Measurements from ENCODE around the gene TRIP13. TPM values are rescaled to one million over a fixed set of nuclear protein-coding genes. Genes with fewer than 3 reads are reported as not detected.
"Not testable (repeated sequence)": the region's sequence is repeated elsewhere in the genome, so short reads cannot be mapped to it uniquely, and the experiment has no call there.

The TRIP13 gene
- total RNA-seq, 4 donors from 2014 or later = 1.1 to 1.7 (median 1.3) TPM; not detected in 1

DNA sequence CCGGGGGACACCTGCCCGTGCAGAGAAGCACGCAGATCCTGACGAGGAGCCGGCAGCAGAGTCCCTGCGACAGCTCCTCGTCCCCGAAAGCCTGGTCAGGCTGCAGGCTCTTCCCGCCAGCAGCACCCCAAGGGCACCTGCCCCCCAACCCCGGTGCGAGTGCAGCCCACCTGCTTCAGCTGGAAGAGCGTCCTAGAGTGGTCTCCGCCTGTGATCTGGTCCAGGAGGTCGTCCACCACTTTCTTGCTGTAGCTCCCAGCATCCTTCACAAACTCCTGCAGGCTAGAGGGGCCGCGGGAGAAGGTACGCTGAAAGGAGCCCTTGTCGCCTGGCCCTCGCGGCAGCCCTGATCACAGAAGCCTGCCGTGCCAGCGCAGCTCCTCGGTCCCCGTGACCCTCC lies 16.8 kb upstream of the TRIP13 start:
- DNase-seq = no peak

GRCh38 chr5:876398-877365 lies 16.0 kb upstream of the TRIP13 start:
- H3K27ac ChIP-seq = no peak overlapping the region
- TF ChIP-seq, protein P1, sequence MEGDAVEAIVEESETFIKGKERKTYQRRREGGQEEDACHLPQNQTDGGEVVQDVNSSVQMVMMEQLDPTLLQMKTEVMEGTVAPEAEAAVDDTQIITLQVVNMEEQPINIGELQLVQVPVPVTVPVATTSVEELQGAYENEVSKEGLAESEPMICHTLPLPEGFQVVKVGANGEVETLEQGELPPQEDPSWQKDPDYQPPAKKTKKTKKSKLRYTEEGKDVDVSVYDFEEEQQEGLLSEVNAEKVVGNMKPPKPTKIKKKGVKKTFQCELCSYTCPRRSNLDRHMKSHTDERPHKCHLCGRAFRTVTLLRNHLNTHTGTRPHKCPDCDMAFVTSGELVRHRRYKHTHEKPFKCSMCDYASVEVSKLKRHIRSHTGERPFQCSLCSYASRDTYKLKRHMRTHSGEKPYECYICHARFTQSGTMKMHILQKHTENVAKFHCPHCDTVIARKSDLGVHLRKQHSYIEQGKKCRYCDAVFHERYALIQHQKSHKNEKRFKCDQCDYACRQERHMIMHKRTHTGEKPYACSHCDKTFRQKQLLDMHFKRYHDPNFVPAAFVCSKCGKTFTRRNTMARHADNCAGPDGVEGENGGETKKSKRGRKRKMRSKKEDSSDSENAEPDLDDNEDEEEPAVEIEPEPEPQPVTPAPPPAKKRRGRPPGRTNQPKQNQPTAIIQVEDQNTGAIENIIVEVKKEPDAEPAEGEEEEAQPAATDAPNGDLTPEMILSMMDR (IDR thresholded peaks at IDR 0.05) = no peak
- no peak for TF ChIP-seq POLR2A (IDR thresholded peaks at IDR 0.05)
- DNase-seq = no peak
- no peaks in the 10 kb centered on the region for H3K4me1 ChIP-seq
- H3K27me3 ChIP-seq = no peaks in the 10 kb centered on the region
- WGBS, 2 donors = 94 to 95% methylated on average over 26 to 27 of the region's 28 CpGs
- H3K4me3 ChIP-seq (replicated peaks in 1 of 3) = no peak overlapping the region
- intact Hi-C loops (cut with DNase I) = no loop called here
- H3K9me3 ChIP-seq = no peaks in the 10 kb centered on the region
- H3K36me3 ChIP-seq = peaks cover 41 to 42% of the 10 kb centered on the region in 2 donors

More for the DNA sequence above, 16.8 kb upstream of the TRIP13 start:
- WGBS, 2 donors = 93 to 95% methylated on average over 24 of the region's 24 CpGs
- intact Hi-C loops (cut with DNase I) = no loop called here
- H3K9me3 ChIP-seq = no peaks in the 10 kb centered on the region
- TF ChIP-seq, protein P1 (IDR thresholded peaks at IDR 0.05) = no peak
- TF ChIP-seq POLR2A (IDR thresholded peaks at IDR 0.05) = no peak
- peaks cover 41 to 42% of the 10 kb centered on the region in 2 donors for H3K36me3 ChIP-seq
- no peak overlapping the region for H3K4me3 ChIP-seq (replicated peaks in 1 of 3)
- H3K27me3 ChIP-seq = no peaks in the 10 kb centered on the region
- H3K4me1 ChIP-seq = no peaks in the 10 kb centered on the region
- H3K27ac ChIP-seq = no peak overlapping the region

DNA sequence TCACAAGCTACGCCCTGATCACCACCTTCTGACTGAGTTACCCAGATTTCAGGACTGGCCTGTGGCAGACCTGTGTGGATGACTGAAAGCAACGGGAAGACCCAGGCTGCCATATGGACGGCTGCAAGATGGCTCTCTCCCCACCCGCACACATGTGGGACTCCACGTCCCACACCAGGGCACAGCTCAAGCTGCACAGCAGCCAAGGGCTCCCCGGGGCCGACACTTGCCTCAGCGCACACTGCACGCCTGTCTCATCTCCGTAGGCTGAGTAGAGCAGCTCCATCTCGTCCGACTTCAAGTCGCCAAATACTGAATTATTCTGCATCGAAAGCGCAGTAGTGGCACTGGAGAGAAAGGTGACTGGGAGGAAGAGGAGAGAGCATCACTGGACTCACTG lies 14.6 kb upstream of the TRIP13 start:
- no peak for DNase-seq
- Histone ChIP-seq H3K4me1 (no peaks in the 10 kb centered on the region), H3K36me3 (peaks cover 46 to 48% of the 10 kb centered on the region in 2 donors), H3K9me3 (no peaks in the 10 kb centered on the region), H3K4me3 (replicated peaks in 1 of 3) (no peak overlapping the region), H3K27me3 (no peaks in the 10 kb centered on the region), H3K27ac (no peak overlapping the region)
- intact Hi-C loops (cut with DNase I) = no loop called here
- WGBS, 2 donors = 95 to 97% methylated on average over 15 of the region's 15 CpGs
- no peak for TF ChIP-seq POLR2A (IDR thresholded peaks at IDR 0.05)
- TF ChIP-seq, protein P1 (IDR thresholded peaks at IDR 0.05) = no peak

DNA sequence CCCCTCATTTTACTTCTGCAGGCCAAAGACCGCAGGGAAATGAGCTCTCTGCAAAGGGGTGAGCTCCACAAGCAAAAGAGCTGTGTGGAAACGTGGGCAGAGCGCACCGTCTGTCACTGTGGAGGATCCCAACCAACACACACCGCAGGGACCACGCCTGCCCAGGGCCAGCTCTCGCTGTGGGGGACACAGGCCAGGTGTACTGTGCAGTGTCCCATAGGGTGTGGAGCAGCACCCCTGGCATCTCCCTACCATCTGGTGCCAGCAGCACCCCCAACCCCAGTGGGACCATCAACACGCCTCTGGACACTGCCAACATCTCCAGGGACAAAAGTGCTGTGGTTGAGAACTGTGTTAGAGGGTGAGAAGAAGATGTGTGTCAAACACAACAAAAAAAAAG lies 14.0 kb upstream of the TRIP13 start:
- peaks cover 48 to 51% of the 10 kb centered on the region in 2 donors for H3K36me3 ChIP-seq
- intact Hi-C loops (cut with DNase I); H3K27ac ChIP-seq; H3K4me3 ChIP-seq (replicated peaks in 1 of 3); DNase-seq; H3K9me3 ChIP-seq; H3K4me1 ChIP-seq; H3K27me3 ChIP-seq: not testable (repeated sequence)
- no CpG with 5 or more reads among the region's 8 CpGs for WGBS, 2 donors

GRCh38 chr5:880816-881550 lies 11.7 kb upstream of the TRIP13 start:
- Histone ChIP-seq H3K4me3 (replicated peaks in 1 of 3) (no peak overlapping the region), H3K36me3 (peaks cover 55 to 61% of the 10 kb centered on the region in 2 donors)

More at GRCh38 chr5:880816-881550, 11.7 kb upstream of the TRIP13 start:
- Histone ChIP-seq H3K4me1 (no peaks in the 10 kb centered on the region), H3K27me3 (no peaks in the 10 kb centered on the region), H3K27ac (no peak overlapping the region), H3K9me3 (no peaks in the 10 kb centered on the region)
- intact Hi-C loops (cut with DNase I) = no loop called here
- WGBS, 2 donors = 95% methylated on average over 24 to 34 of the region's 35 CpGs
- TF ChIP-seq, protein P1 (IDR thresholded peaks at IDR 0.05) = no peak
- TF ChIP-seq POLR2A (IDR thresholded peaks at IDR 0.05) = no peak
- no peak for DNase-seq

Measured in thyroid gland (tissue), 4 donors.